HepG2 (cell line): ENCODE results near the gene ZNF660. TPM values are rescaled to one million over a fixed set of nuclear protein-coding genes. Genes with fewer than 3 reads are reported as not detected.

Source experiments
- ATAC-seq: fragments of 200-7000 bp; cut with Tn5 transposase; 3 replicates; pipeline ENCODE4 v1.9.1; 2020; ENCODE audit warnings: mild to moderate bottlenecking, moderate library complexity
- BruUV-seq: library from RNA; stranded (reverse); fragments of 400-500 nt; replicated peaks from 2 replicates; lab custom pipeline; 2021; lab: Mats Ljungman, UMichigan
- CTCF ChIA-PET: fragments of 300-600 bp; formaldehyde crosslinking; extraction: SDS; loops from one replicate; lab custom pipeline; 2021; ENCODE audit warnings: low total read pairs, inconsistent platforms, low intra/inter-chr PET ratio; lab: Yijun Ruan, JAX
- POLR2A ChIA-PET: fragments of 350-600 bp; sonication (Branson Sonifier 250); formaldehyde crosslinking; loops from one replicate; lab custom pipeline; 2020; ENCODE audit warnings: antibody characterized with exemption, inconsistent platforms; lab: Yijun Ruan, JAX
- DNase-seq: peaks from one replicate; pipeline ENCODE4 v3.0.0-alpha.2; 2015; ENCODE audit warnings: low spot score
- FAIRE-seq: peaks from 3 replicates; lab custom pipeline; 2011; peaks lifted over from hg19 to GRCh38; lab: Jason Lieb, UNC
- H2AFZ ChIP-seq: one replicate; pipeline ENCODE4 v1.6.1; 2011; ENCODE audit warnings: low read length, inconsistent platforms
- H3K27ac ChIP-seq: fragments of 300-600 bp; 3 replicates; pipeline ENCODE4 v1.8.0; 2011; ENCODE audit warnings: mixed run types, mild to moderate bottlenecking, mixed read lengths, low read length, inconsistent platforms; ENCODE audit not compliant: insufficient read depth; ENCODE audit errors: extremely low read length
- H3K27me3 ChIP-seq, 2 experiments: fragments of 200-600 bp in 1 of 2; 2 replicates in 1 of 2; 3 replicates in 1 of 2; pipeline versions ENCODE4 v1.6.0 to v1.8.0; 2011; ENCODE audit warnings: low read length in 2 of 2, mild to moderate bottlenecking in 2 of 2, moderate library complexity in 2 of 2, inconsistent platforms in 1 of 2; ENCODE audit not compliant: insufficient read depth in 2 of 2, control insufficient read depth in 1 of 2
- H3K36me3 ChIP-seq, 2 experiments: fragments of 200-600 bp in 1 of 2; replicated peaks in 1 of 2; 2 replicates in 1 of 2; 3 replicates in 1 of 2; pipeline versions ENCODE4 v1.5.1 to v1.8.0; 2011; ENCODE audit warnings: low read length in 2 of 2, inconsistent platforms in 1 of 2; ENCODE audit not compliant: insufficient read depth in 2 of 2, control insufficient read depth in 1 of 2
- H3K4me1 ChIP-seq: 2 replicates; pipeline ENCODE4 v1.5.1; 2012; ENCODE audit warnings: low read length, inconsistent platforms; ENCODE audit not compliant: insufficient read depth
- H3K4me2 ChIP-seq: 2 replicates; pipeline ENCODE4 v1.6.0; 2011; ENCODE audit warnings: low read depth, low read length, inconsistent platforms
- H3K4me3 ChIP-seq, 3 experiments: fragments of 200-600 bp in 1 of 3; sonication (generic), shearing (Covaris generic) in 1 of 3; replicated peaks in 1 of 3; 2 replicates each; pipeline ENCODE4 v1.5.1; 2011 to 2016; ENCODE audit warnings: low read length in 3 of 3, inconsistent platforms in 2 of 3, low read depth in 2 of 3, mild to moderate bottlenecking in 2 of 3, control low read depth in 1 of 3, mixed read lengths in 1 of 3; ENCODE audit not compliant: insufficient read depth in 1 of 3
- H3K79me2 ChIP-seq: one replicate; pipeline ENCODE4 v1.6.1; 2011; ENCODE audit warnings: low read length, inconsistent platforms; ENCODE audit not compliant: insufficient read depth
- H3K9ac ChIP-seq: 2 replicates; pipeline ENCODE4 v1.6.0; 2011; ENCODE audit warnings: mild to moderate bottlenecking, low read depth, low read length, inconsistent platforms; ENCODE audit not compliant: insufficient read depth
- H3K9me3 ChIP-seq: 2 replicates; pipeline ENCODE4 v1.5.1; 2012; ENCODE audit warnings: mild to moderate bottlenecking, low read length
- H4K20me1 ChIP-seq: 2 replicates; pipeline ENCODE4 v1.6.0; 2011; ENCODE audit warnings: inconsistent platforms, mild to moderate bottlenecking, low read length, moderate library complexity; ENCODE audit not compliant: insufficient read depth
- BRCA1 ChIP-seq: sonication (generic); formaldehyde crosslinking; IDR thresholded peaks from 2 replicates; pipeline ENCODE4 v1.4.0; 2020; ENCODE audit warnings: missing genetic modification reagents
- CEBPG ChIP-seq: IDR thresholded peaks from 2 replicates; pipeline ENCODE4 v1.6.1; 2016
- FOXO1 ChIP-seq: sonication (generic); formaldehyde crosslinking; IDR thresholded peaks from 2 replicates; pipeline ENCODE4 v1.4.0; 2020; ENCODE audit warnings: missing genetic modification reagents
- KDM6A ChIP-seq: IDR thresholded peaks from 2 replicates; pipeline ENCODE4 v1.6.1; 2016; ENCODE audit warnings: low read depth
- MAX ChIP-seq: IDR thresholded peaks from 2 replicates; pipeline ENCODE4 v1.6.1; 2012; ENCODE audit warnings: inconsistent platforms
- MBNL3 ChIP-seq: fragments of 250-450 bp; sonication (Bioruptor Pico); conservative IDR thresholded peaks from 2 replicates; pipeline ENCODE4 v1.8.0; 2022; ENCODE audit warnings: mild to moderate bottlenecking, inconsistent platforms
- MTA1 ChIP-seq: sonication (generic); formaldehyde crosslinking; IDR thresholded peaks from 2 replicates; pipeline ENCODE4 v1.4.0; 2020; ENCODE audit warnings: missing genetic modification reagents, mild to moderate bottlenecking, borderline replicate concordance
- MXD4 ChIP-seq: IDR thresholded peaks from 2 replicates; pipeline ENCODE4 v1.6.1; 2016; ENCODE audit warnings: mild to moderate bottlenecking, missing biosample characterization, missing genetic modification reagents
- MXI1 ChIP-seq: IDR thresholded peaks from 3 replicates; pipeline ENCODE4 v1.6.1; 2012; ENCODE audit warnings: low read depth, low read length, inconsistent platforms, borderline replicate concordance
- MYNN ChIP-seq: sonication (generic); formaldehyde crosslinking; IDR thresholded peaks from 2 replicates; pipeline ENCODE4 v1.4.0; 2020; ENCODE audit warnings: mild to moderate bottlenecking, low read depth, missing genetic modification reagents
- NCOA5 ChIP-seq: sonication (generic); formaldehyde crosslinking; IDR thresholded peaks from 2 replicates; pipeline ENCODE4 v1.4.0; 2020; ENCODE audit warnings: missing genetic modification reagents
- POGK ChIP-seq: sonication (generic); formaldehyde crosslinking; conservative IDR thresholded peaks from 2 replicates; pipeline ENCODE4 v1.8.0; 2022; ENCODE audit warnings: mild to moderate bottlenecking, moderate library complexity, missing genetic modification reagents
- REPIN1 ChIP-seq: sonication (generic); formaldehyde crosslinking; IDR thresholded peaks from 2 replicates; pipeline ENCODE4 v1.8.0; 2022; ENCODE audit warnings: missing genetic modification reagents, low read depth, mild to moderate bottlenecking, borderline replicate concordance
- ZNF414 ChIP-seq: sonication (generic); formaldehyde crosslinking; IDR thresholded peaks from 2 replicates; pipeline ENCODE4 v1.5.0; 2020; ENCODE audit warnings: missing genetic modification reagents
- ZNF512B ChIP-seq: sonication (generic); formaldehyde crosslinking; IDR thresholded peaks from 2 replicates; pipeline ENCODE4 v1.5.1; 2020; ENCODE audit warnings: missing genetic modification reagents, mild to moderate bottlenecking, borderline replicate concordance
- ZNF788 ChIP-seq: sonication (generic); formaldehyde crosslinking; IDR thresholded peaks from 2 replicates; pipeline ENCODE4 v1.5.0; 2020; ENCODE audit warnings: mild to moderate bottlenecking, missing genetic modification reagents, borderline replicate concordance
- WGBS: methylation state at CpG from one replicate; pipeline ENCODE4 v1.1.6; 2017; ENCODE audit warnings: low lambda C conversion rate; 5-methylcytosine and 5-hydroxymethylcytosine counted together
- in situ Hi-C: cut with HindIII; loops from 2 replicates; pipeline ENCODE4 v1.10.0; 2017; ENCODE audit warnings: low pct_unique_long_range_greater_than_20kb; ENCODE audit not compliant: extremely low pct_ligation_motif_present
- intact Hi-C: fragments of 100-400 bp; cut with micrococcal nuclease; formaldehyde crosslinking; loops from one replicate; pipeline ENCODE4 v1.10.0; 2022; ENCODE audit not compliant: unreplicated experiment
- polyA plus RNA-seq, 8 experiments: library from polyadenylated mRNA; depleted of rRNA in 3 of 8; stranded (reverse) in 7 of 8; unstranded in 1 of 8; fragments of >200 nt; fragmentation: Illumina TruSeq in 4 of 8; extraction: Trizol in 4 of 8; gene quantifications; 2 replicates each; pipeline versions ENCODE4 v1.2.1 to v1.2.3, GENCODE V29; 2011 to 2016; ENCODE audit warnings: low read depth in 4 of 8, missing spikeins in 1 of 8, mixed read lengths in 1 of 8; ENCODE audit not compliant: insufficient read depth in 1 of 8
- total RNA-seq, 5 experiments: library from RNA; depleted of rRNA; stranded (reverse); fragments of >200 nt; fragmentation: Illumina TruSeq; extraction: Trizol; gene quantifications; 2 replicates each; pipeline ENCODE4 v1.2.3, GENCODE V29; 2016; ENCODE audit warnings: low read depth in 1 of 5

Gene ZNF660
- total and polyA plus RNA-seq, 2 of the 13 experiments (the other 11 are each of a cell fraction or from before 2014, with no cell fraction given) = 0.91 to 3.3 TPM

- H4K20me1 ChIP-seq = no peaks in the 10 kb centered on the region
- peaks cover 11% of the 10 kb centered on the region for H3K9me3 ChIP-seq
- no TSS peak for BruUV-seq
- intact Hi-C loops = no loop called here
- no peak overlapping the region for H3K27ac ChIP-seq
- no peak overlapping the region for H3K4me3 ChIP-seq
- H3K9ac ChIP-seq = no peak overlapping the region
- FAIRE-seq (no peak), ATAC-seq (no peak), DNase-seq (no peak)
- in situ Hi-C loops = no loop called here
- H3K4me1 ChIP-seq = peaks cover 25% of the 10 kb centered on the region; the same call in 1 of the 2 replicates
- WGBS = 40% methylated on average over 1 of the region's 9 CpGs
- H3K36me3 ChIP-seq = peaks cover 3 to 7% of the 10 kb centered on the region in 2 experiments; a peak in 3 of 5 replicates
- H3K4me2 ChIP-seq = no peak overlapping the region
- CTCF ChIA-PET = no interaction called here
- no peaks in the 10 kb centered on the region for H3K79me2 ChIP-seq
- POLR2A ChIA-PET = no interaction called here
- H3K27me3 ChIP-seq = peaks cover 0 to 16% of the 10 kb centered on the region in 2 experiments; a peak in 2 of 5 replicates
- no peak overlapping the region for H2AFZ ChIP-seq
- no peak for TF ChIP-seq KDM6A (CRISPR knock-in tag)
- TF ChIP-seq MTA1 = no peak
- no peak for TF ChIP-seq ZNF788 (CRISPR knock-in tag)
- no peak for TF ChIP-seq MBNL3 (CRISPR knock-in tag)
- no peak for TF ChIP-seq NCOA5
- TF ChIP-seq ZNF512B (CRISPR knock-in tag) = no peak
- TF ChIP-seq MYNN (CRISPR knock-in tag) = no peak
- TF ChIP-seq ZNF414 = no peak
- no peak for TF ChIP-seq POGK (CRISPR knock-in tag)
- no peak for TF ChIP-seq MAX
- TF ChIP-seq MXD4 (CRISPR knock-in tag) = no peak
- TF ChIP-seq BRCA1 (CRISPR knock-in tag) = no peak
- TF ChIP-seq FOXO1 (CRISPR knock-in tag) = no peak
- TF ChIP-seq MXI1 = no peak
- TF ChIP-seq CEBPG (CRISPR knock-in tag) = no peak
- no peak for TF ChIP-seq REPIN1 (CRISPR knock-in tag)
Measured at GRCh38 chr3:44557074-44557473, 27.7 kb upstream of the ZNF660 start.
